ENCODE measurements around the gene DRC3. TPM values are rescaled to one million over a fixed set of nuclear protein-coding genes. Genes with fewer than 3 reads are reported as not detected.
A peak's percentile ranks its signal among the peaks of the same experiment; 100 is the strongest.

DRC3 gene
- total and polyA plus RNA-seq, 10 of the 15 experiments (the other 5 are each of a cell fraction or from before 2014, with no cell fraction given) = 0.18 to 2.3 (median 0.60) TPM; not detected in 3

GRCh38 chr17:18045691-18046350, 73.2 kb downstream of the DRC3 start:
- Histone ChIP-seq H3K9me3 (replicated peaks; ENCODE audit: control insufficient read depth, insufficient read depth, low read length) (no peaks in the 10 kb centered on the region), H3K4me3 (no peak overlapping the region), H3K9ac (ENCODE audit: control insufficient read depth, insufficient read depth, low read length) (no peak overlapping the region), H3K36me3 (ENCODE audit: control insufficient read depth in 2 of 2, insufficient read depth in 2 of 2, low read length in 1 of 2) (peaks cover 0 to 2% of the 10 kb centered on the region in 2 experiments; a peak in 1 of 4 replicates), H2AFZ (ENCODE audit: control insufficient read depth, low read depth, low read length) (no peak overlapping the region), H4K20me1 (ENCODE audit: control insufficient read depth, insufficient read depth) (no peaks in the 10 kb centered on the region), H3K27ac (ENCODE audit: control insufficient read depth, insufficient read depth) (no peak overlapping the region), H3K27me3 (replicated peaks in 1 of 2; ENCODE audit: control insufficient read depth in 2 of 2, insufficient read depth in 2 of 2, low read length in 1 of 2) (no peaks in the 10 kb centered on the region), H3K4me2 (ENCODE audit: control insufficient read depth, insufficient read depth) (no peak overlapping the region), H3K79me2 (ENCODE audit: control insufficient read depth, insufficient read depth, low read length) (no peaks in the 10 kb centered on the region; the same call in 1 of the 2 replicates), H3K4me1 (ENCODE audit: control insufficient read depth, insufficient read depth, low read length) (peaks cover 1% of the 10 kb centered on the region)
- in situ Hi-C loops (cut with MboI) = no loop called here
- ATAC-seq (no peak), FAIRE-seq (no peak), DNase-seq (ENCODE audit: low read depth, low spot score) (no peak)
- TF ChIP-seq, protein P1, sequence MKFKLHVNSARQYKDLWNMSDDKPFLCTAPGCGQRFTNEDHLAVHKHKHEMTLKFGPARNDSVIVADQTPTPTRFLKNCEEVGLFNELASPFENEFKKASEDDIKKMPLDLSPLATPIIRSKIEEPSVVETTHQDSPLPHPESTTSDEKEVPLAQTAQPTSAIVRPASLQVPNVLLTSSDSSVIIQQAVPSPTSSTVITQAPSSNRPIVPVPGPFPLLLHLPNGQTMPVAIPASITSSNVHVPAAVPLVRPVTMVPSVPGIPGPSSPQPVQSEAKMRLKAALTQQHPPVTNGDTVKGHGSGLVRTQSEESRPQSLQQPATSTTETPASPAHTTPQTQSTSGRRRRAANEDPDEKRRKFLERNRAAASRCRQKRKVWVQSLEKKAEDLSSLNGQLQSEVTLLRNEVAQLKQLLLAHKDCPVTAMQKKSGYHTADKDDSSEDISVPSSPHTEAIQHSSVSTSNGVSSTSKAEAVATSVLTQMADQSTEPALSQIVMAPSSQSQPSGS (IDR thresholded peaks at IDR 0.05; ENCODE audit: low read length) = no peak
- TF ChIP-seq ZNF384 (IDR thresholded peaks at IDR 0.05; ENCODE audit: borderline replicate concordance, low read depth, low read length) = peak; percentile 63; the same call in 1 of the 2 replicates
- peak; percentile 76 for TF ChIP-seq SPI1 (IDR thresholded peaks at IDR 0.05; ENCODE audit: borderline replicate concordance, insufficient read depth, low read depth, low read length)
- WGBS (ENCODE audit: insufficient coverage, insufficient replicate concordance, low lambda C conversion rate, missing lambda C conversion rate) = 85% methylated on average over 3 of the region's 3 CpGs
- BruUV-seq (replicated peaks) = no TSS peak
- RAD21 ChIA-PET (ENCODE audit: unreplicated experiment) = no interaction called here
- intact Hi-C loops (cut with micrococcal nuclease; ENCODE audit: unreplicated experiment) = no loop called here
- SMC1A ChIA-PET (ENCODE audit: uncharacterized antibody, unreplicated experiment) = interaction anchor here (0.6 kb wide), 1 partner anchor 126 kb away, joined by 3 read pairs; no protein-coding TSS in a partner anchor
- POLR2A ChIA-PET = no interaction called here
- CTCF ChIA-PET = interaction anchor here (1.1 kb wide), 1 partner anchor 10 kb away, joined by 3 read pairs; no protein-coding TSS in a partner anchor

- ATAC-seq = no peak
- no peak overlapping the region for H3K9ac ChIP-seq (ENCODE audit: control insufficient read depth, insufficient read depth, low read length)
- no peak overlapping the region for H3K27ac ChIP-seq (ENCODE audit: control insufficient read depth, insufficient read depth)
- no peak for TF ChIP-seq RELA (IDR thresholded peaks at IDR 0.05; ENCODE audit: borderline replicate concordance, partially characterized antibody)
- TF ChIP-seq, protein P2, sequence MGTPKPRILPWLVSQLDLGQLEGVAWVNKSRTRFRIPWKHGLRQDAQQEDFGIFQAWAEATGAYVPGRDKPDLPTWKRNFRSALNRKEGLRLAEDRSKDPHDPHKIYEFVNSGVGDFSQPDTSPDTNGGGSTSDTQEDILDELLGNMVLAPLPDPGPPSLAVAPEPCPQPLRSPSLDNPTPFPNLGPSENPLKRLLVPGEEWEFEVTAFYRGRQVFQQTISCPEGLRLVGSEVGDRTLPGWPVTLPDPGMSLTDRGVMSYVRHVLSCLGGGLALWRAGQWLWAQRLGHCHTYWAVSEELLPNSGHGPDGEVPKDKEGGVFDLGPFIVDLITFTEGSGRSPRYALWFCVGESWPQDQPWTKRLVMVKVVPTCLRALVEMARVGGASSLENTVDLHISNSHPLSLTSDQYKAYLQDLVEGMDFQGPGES (IDR thresholded peaks at IDR 0.05) = no peak
- TF ChIP-seq BHLHE40 (IDR thresholded peaks at IDR 0.05; ENCODE audit: borderline replicate concordance in 1 of 2, low read depth in 2 of 2, low read length in 1 of 2) = no peak
- TF ChIP-seq ZNF274 (IDR thresholded peaks at IDR 0.05; ENCODE audit: insufficient read depth, insufficient read length) = no peak
- TF ChIP-seq LARP7 (IDR thresholded peaks at IDR 0.05) = no peak
- in situ Hi-C loops (cut with MboI) (no loop called here), intact Hi-C loops (cut with micrococcal nuclease; ENCODE audit: unreplicated experiment) (no loop called here)
- H3K4me1 ChIP-seq (ENCODE audit: control insufficient read depth, insufficient read depth, low read length) = no peaks in the 10 kb centered on the region
- BruUV-seq (replicated peaks) = no TSS peak
- no peaks in the 10 kb centered on the region for H4K20me1 ChIP-seq (ENCODE audit: control insufficient read depth, insufficient read depth)
- H3K79me2 ChIP-seq (ENCODE audit: control insufficient read depth, insufficient read depth, low read length) = no peaks in the 10 kb centered on the region
- no peak for DNase-seq (ENCODE audit: low read depth, low spot score)
- H3K36me3 ChIP-seq (ENCODE audit: control insufficient read depth in 2 of 2, insufficient read depth in 2 of 2, low read length in 1 of 2) = peaks cover 0 to 6% of the 10 kb centered on the region in 2 experiments; a peak in 2 of 4 replicates
- WGBS (ENCODE audit: insufficient coverage, insufficient replicate concordance, low lambda C conversion rate, missing lambda C conversion rate) = 97% methylated on average over 6 of the region's 6 CpGs
- no peak overlapping the region for H2AFZ ChIP-seq (ENCODE audit: control insufficient read depth, low read depth, low read length)
- RAD21 ChIA-PET (ENCODE audit: unreplicated experiment) = interaction anchor here (0.7 kb wide), 1 partner anchor 22 kb away, joined by 3 read pairs; no protein-coding TSS in a partner anchor
- no peaks in the 10 kb centered on the region for H3K27me3 ChIP-seq (replicated peaks in 1 of 2; ENCODE audit: control insufficient read depth in 2 of 2, insufficient read depth in 2 of 2, low read length in 1 of 2)
- CTCF ChIA-PET = no interaction called here
- no peaks in the 10 kb centered on the region for H3K9me3 ChIP-seq (replicated peaks; ENCODE audit: control insufficient read depth, insufficient read depth, low read length)
- POLR2A ChIA-PET = no interaction called here
- SMC1A ChIA-PET (ENCODE audit: uncharacterized antibody, unreplicated experiment) = no interaction called here
- H3K4me2 ChIP-seq (ENCODE audit: control insufficient read depth, insufficient read depth) = no peak overlapping the region
- peak; percentile 77 for FAIRE-seq
- no peak overlapping the region for H3K4me3 ChIP-seq
Observed at GRCh38 chr17:18055597-18055996, 82.9 kb downstream of the DRC3 start.
